ENCODE measurements around the gene TTC9B.

GRCh38 chr19:40228346-40228745 is 10.2 kb upstream of the TTC9B start:
- TF ChIP-seq YY1 (IDR thresholded peaks at IDR 0.05; ENCODE audit: insufficient read depth, insufficient read length) (no peak), ZNF274 (IDR thresholded peaks at IDR 0.05; ENCODE audit: low read depth, low read length) (no peak), SUZ12 (IDR thresholded peaks at IDR 0.05; ENCODE audit: extremely low read depth, insufficient read depth, insufficient read length) (no peak)
